ENCODE results near the gene FBLN2. TPM values are rescaled to one million over a fixed set of nuclear protein-coding genes. Genes with fewer than 3 reads are reported as not detected.

FBLN2 gene
- total and polyA plus RNA-seq, 5 donors from 2014 or later: not detected

DNA sequence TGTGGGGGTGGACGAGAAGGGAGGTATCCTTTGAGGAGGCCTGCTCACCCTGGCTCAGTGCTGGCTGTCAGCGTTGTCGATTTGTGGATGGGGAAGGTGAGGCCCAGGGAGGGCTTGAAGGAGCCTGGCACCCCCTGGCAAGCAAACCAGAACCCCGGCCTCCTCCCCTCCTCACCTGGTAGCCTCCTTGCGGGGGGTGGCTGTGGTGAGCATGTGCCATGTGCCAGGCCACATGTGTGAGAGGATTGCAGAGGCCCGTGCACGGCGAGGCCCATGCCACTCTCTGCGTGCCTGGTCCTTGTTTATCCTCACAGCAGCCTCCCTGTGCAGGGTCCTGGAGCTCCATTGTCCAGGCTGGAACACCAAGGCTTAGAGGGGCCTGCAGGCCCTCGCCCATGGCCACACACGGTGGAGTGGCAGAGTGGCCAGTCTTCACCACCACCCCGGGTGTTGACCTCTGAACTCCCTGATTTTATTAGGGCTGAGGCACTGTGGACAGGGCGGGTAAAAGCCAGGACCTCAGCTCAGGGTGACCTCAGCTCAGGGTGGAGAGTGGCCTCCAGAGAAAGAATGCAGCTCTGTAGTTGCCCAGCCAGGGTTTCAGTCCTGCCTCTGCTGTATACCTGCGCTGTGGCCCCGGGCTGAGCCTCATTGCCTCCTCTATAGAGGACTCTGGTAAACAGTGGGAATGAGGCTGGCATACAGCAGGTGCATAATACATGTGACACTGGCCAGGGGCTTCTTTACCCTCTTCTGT is 39.7 kb upstream of the FBLN2 start:
- no peaks in the 10 kb centered on the region for H3K36me3 ChIP-seq (ENCODE audit: control insufficient read depth, insufficient read depth, low read length)
- Mint-ChIP-seq H3K4me1 (no peaks in the 10 kb centered on the region), H3K27me3 (no peaks in the 10 kb centered on the region), H3K27ac (no peak overlapping the region), H3K4me3 (no peak overlapping the region), H3K9me3 (no peaks in the 10 kb centered on the region), H3K36me3 (no peaks in the 10 kb centered on the region)
- no peak overlapping the region for H3K27ac ChIP-seq (ENCODE audit: insufficient read depth, low read length, poor library complexity, severe bottlenecking)
- DNase-seq (no peak), ATAC-seq (ENCODE audit: low read depth in 2 of 2) (no peak)
- no peaks in the 10 kb centered on the region for H3K27me3 ChIP-seq (ENCODE audit: control insufficient read depth, insufficient read depth, low read length)
- no peaks in the 10 kb centered on the region for H3K9me3 ChIP-seq (ENCODE audit: control insufficient read depth in 2 of 2, low read length in 2 of 2)
- H3K4me3 ChIP-seq (ENCODE audit: low read depth, low read length): no peak overlapping the region
- H3K4me1 ChIP-seq (ENCODE audit: control insufficient read depth, insufficient read depth, low read length, poor library complexity, severe bottlenecking): no peaks in the 10 kb centered on the region

DNA sequence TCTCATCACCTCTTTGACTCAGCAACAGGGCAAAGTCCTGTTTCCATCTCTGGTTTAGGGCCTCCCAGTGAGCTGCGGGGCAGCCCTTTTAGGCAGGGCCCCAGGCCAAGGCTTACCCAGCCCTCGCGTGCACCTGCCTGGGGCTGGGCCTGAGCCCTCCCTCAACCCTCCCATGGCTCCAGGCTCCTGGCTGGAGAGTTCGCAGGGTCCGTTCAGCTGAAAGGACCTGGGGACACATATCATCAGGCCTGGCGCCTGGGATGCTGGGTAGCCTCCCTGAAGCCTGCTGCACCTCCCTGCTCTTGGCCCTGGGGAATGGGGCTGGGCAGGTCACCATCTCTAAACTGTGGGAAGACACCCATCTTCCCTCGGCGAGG is 39.1 kb upstream of the FBLN2 start:
- no peak overlapping the region for H3K27ac Mint-ChIP-seq
- no peaks in the 10 kb centered on the region for H3K9me3 Mint-ChIP-seq
- H3K36me3 ChIP-seq (ENCODE audit: control insufficient read depth, insufficient read depth, low read length): no peaks in the 10 kb centered on the region
- H3K27ac ChIP-seq (ENCODE audit: insufficient read depth, low read length, poor library complexity, severe bottlenecking): no peak overlapping the region
- H3K27me3 Mint-ChIP-seq: no peaks in the 10 kb centered on the region
- no peak overlapping the region for H3K4me3 ChIP-seq (ENCODE audit: low read depth, low read length)
- no peak for ATAC-seq (ENCODE audit: low read depth in 2 of 2)
- no peaks in the 10 kb centered on the region for H3K27me3 ChIP-seq (ENCODE audit: control insufficient read depth, insufficient read depth, low read length)
- no peak for DNase-seq
- H3K4me3 Mint-ChIP-seq: no peak overlapping the region
- no peaks in the 10 kb centered on the region for H3K9me3 ChIP-seq (ENCODE audit: control insufficient read depth in 2 of 2, low read length in 2 of 2)
- no peaks in the 10 kb centered on the region for H3K4me1 ChIP-seq (ENCODE audit: control insufficient read depth, insufficient read depth, low read length, poor library complexity, severe bottlenecking)
- H3K4me1 Mint-ChIP-seq: no peaks in the 10 kb centered on the region
- no peaks in the 10 kb centered on the region for H3K36me3 Mint-ChIP-seq

- Mint-ChIP-seq H3K36me3 (no peaks in the 10 kb centered on the region), H3K27me3 (peaks cover 6% of the 10 kb centered on the region), H3K4me1 (no peaks in the 10 kb centered on the region), H3K4me3 (no peak overlapping the region), H3K9me3 (no peaks in the 10 kb centered on the region), H3K27ac (no peak overlapping the region)
- no peak for DNase-seq
- H3K4me1 ChIP-seq (ENCODE audit: control insufficient read depth, insufficient read depth, low read length, poor library complexity, severe bottlenecking): no peaks in the 10 kb centered on the region
- H3K27me3 ChIP-seq (ENCODE audit: control insufficient read depth, insufficient read depth, low read length): no peaks in the 10 kb centered on the region
- no peak overlapping the region for H3K27ac ChIP-seq (ENCODE audit: insufficient read depth, low read length, poor library complexity, severe bottlenecking)
- no peak for ATAC-seq (ENCODE audit: low read depth in 2 of 2)
- H3K4me3 ChIP-seq (ENCODE audit: low read depth, low read length): no peak overlapping the region
- no peaks in the 10 kb centered on the region for H3K36me3 ChIP-seq (ENCODE audit: control insufficient read depth, insufficient read depth, low read length)
- no peaks in the 10 kb centered on the region for H3K9me3 ChIP-seq (ENCODE audit: control insufficient read depth in 2 of 2, low read length in 2 of 2)
Measured at GRCh38 chr3:13512451-13512850, 36.5 kb upstream of the FBLN2 start.

DNA sequence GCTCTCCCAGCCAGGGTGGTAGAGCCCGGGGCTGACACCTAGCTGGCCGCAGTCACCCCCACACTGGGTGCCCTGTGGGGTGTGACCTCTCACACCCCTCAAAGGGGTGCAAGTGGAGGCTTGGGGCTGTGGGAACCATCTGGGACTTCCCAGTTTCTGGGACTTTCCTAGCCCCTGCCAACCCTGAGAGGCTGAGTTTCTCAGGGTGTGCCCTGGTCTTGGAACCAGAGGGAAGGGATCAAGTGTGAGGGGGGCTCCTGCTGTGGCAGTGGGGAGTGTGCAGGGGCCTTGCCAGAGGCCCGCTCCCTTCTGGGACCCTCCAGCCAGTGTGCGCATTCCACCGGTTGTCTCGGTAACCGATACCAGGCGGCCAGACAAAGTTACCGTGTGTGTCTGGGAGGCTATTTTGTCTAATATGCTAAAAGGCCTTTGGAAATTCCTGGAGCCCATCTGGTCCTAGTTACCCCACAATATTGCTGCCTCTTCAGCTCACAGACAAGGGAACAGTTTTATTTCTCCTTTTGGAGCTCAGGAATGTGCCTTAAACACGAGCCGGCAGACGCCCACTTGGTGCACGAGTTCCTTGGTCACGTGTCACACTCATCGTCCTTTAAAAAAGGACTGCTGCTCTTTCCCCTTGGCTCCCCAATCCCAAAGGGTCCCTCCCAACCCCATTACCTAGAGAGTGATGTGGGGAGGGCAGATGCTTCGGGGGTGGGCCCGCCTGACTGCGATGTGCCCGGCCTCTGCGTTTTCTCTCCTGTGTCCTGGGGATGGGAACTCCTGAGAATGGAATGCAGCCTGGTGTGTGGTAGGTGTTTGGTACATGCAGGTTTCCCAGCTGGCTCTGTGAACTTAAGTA is 35.6 kb upstream of the FBLN2 start:
- H3K27me3 Mint-ChIP-seq: peaks cover 6% of the 10 kb centered on the region
- ATAC-seq (ENCODE audit: low read depth in 2 of 2) (no peak), DNase-seq (no peak)
- no peaks in the 10 kb centered on the region for H3K4me1 ChIP-seq (ENCODE audit: control insufficient read depth, insufficient read depth, low read length, poor library complexity, severe bottlenecking)
- no peak overlapping the region for H3K4me3 ChIP-seq (ENCODE audit: low read depth, low read length)
- no peaks in the 10 kb centered on the region for H3K9me3 ChIP-seq (ENCODE audit: control insufficient read depth in 2 of 2, low read length in 2 of 2)
- H3K4me1 Mint-ChIP-seq: no peaks in the 10 kb centered on the region
- no peak overlapping the region for H3K27ac Mint-ChIP-seq
- no peak overlapping the region for H3K4me3 Mint-ChIP-seq
- no peak overlapping the region for H3K27ac ChIP-seq (ENCODE audit: insufficient read depth, low read length, poor library complexity, severe bottlenecking)
- no peaks in the 10 kb centered on the region for H3K9me3 Mint-ChIP-seq
- no peaks in the 10 kb centered on the region for H3K36me3 ChIP-seq (ENCODE audit: control insufficient read depth, insufficient read depth, low read length)
- no peaks in the 10 kb centered on the region for H3K27me3 ChIP-seq (ENCODE audit: control insufficient read depth, insufficient read depth, low read length)
- H3K36me3 Mint-ChIP-seq: no peaks in the 10 kb centered on the region

- no peaks in the 10 kb centered on the region for H3K36me3 ChIP-seq (ENCODE audit: control insufficient read depth, insufficient read depth, low read length)
- no peaks in the 10 kb centered on the region for H3K9me3 ChIP-seq (ENCODE audit: control insufficient read depth in 2 of 2, low read length in 2 of 2)
- H3K27ac ChIP-seq (ENCODE audit: insufficient read depth, low read length, poor library complexity, severe bottlenecking): no peak overlapping the region
- H3K4me3 ChIP-seq (ENCODE audit: low read depth, low read length): no peak overlapping the region
- ATAC-seq (ENCODE audit: low read depth in 2 of 2) (no peak), DNase-seq (no peak)
- Mint-ChIP-seq H3K4me1 (no peaks in the 10 kb centered on the region), H3K27me3 (peaks cover 6% of the 10 kb centered on the region), H3K36me3 (no peaks in the 10 kb centered on the region), H3K27ac (no peak overlapping the region), H3K4me3 (no peak overlapping the region), H3K9me3 (peaks cover 0 to under 1% (median 0%) of the 10 kb centered on the region in 7 donors)
- no peaks in the 10 kb centered on the region for H3K4me1 ChIP-seq (ENCODE audit: control insufficient read depth, insufficient read depth, low read length, poor library complexity, severe bottlenecking)
- no peaks in the 10 kb centered on the region for H3K27me3 ChIP-seq (ENCODE audit: control insufficient read depth, insufficient read depth, low read length)
Measured at GRCh38 chr3:13513913-13514517, 34.9 kb upstream of the FBLN2 start.

DNA sequence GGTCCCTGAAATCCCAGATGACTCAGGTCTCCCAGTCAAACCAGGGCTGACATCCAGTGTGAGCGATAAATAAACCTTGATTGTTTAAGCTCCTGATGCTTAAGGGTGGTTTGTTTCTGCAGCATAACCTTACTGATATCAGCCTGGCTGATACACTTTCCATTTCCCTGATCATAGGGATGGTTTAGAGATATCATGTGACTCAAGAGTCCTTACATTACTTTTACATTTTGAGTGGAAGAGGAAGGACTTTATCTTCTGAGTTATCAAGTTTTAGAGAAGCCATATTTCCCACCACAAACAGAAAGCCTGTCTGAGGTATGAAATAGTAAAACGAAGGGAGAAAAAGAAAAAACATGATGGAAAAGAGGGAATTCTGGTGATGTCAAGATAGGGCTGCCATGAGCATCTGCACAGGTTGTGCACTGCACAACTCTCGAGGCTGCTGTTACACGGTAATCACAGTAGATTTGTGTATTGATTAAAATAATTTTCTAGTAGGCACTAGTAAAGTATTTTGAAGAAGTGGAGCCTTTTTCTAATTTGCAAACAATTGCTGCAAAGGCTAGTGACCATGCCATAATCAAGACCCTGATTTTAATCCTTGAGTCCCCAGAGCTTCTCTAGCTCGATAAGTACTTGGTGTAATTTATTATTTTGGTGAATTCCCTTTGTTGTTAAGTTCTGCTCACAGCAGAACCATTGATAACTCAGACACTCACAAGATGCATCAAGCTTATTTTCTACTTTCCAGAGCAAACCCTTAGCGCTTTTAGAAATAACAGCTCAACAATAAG is 34.1 kb upstream of the FBLN2 start:
- Mint-ChIP-seq H3K4me3 (no peak overlapping the region), H3K4me1 (no peaks in the 10 kb centered on the region), H3K36me3 (no peaks in the 10 kb centered on the region), H3K27me3 (peaks cover 10% of the 10 kb centered on the region), H3K9me3 (peaks cover 0 to 2% (median 0%) of the 10 kb centered on the region in 7 donors), H3K27ac (no peak overlapping the region)
- H3K9me3 ChIP-seq (ENCODE audit: control insufficient read depth in 2 of 2, low read length in 2 of 2): no peaks in the 10 kb centered on the region
- no peaks in the 10 kb centered on the region for H3K4me1 ChIP-seq (ENCODE audit: control insufficient read depth, insufficient read depth, low read length, poor library complexity, severe bottlenecking)
- ATAC-seq (ENCODE audit: low read depth in 2 of 2) (no peak), DNase-seq (no peak)
- H3K4me3 ChIP-seq (ENCODE audit: low read depth, low read length): no peak overlapping the region
- no peaks in the 10 kb centered on the region for H3K27me3 ChIP-seq (ENCODE audit: control insufficient read depth, insufficient read depth, low read length)
- no peaks in the 10 kb centered on the region for H3K36me3 ChIP-seq (ENCODE audit: control insufficient read depth, insufficient read depth, low read length)
- no peak overlapping the region for H3K27ac ChIP-seq (ENCODE audit: insufficient read depth, low read length, poor library complexity, severe bottlenecking)

Data from CD4-positive, CD25-positive, alpha-beta regulatory T cell (primary cell).